CD14-positive monocyte (primary cell): ENCODE results near the gene CST2. TPM values are rescaled to one million over a fixed set of nuclear protein-coding genes. Genes with fewer than 3 reads are reported as not detected.

Experiments
- DNase-seq, 3 donors: peaks; one replicate each; pipeline ENCODE4 v3.0.0-alpha.2; 2011 to 2022
- H2AFZ ChIP-seq: 2 replicates; pipeline ENCODE4 v1.6.0; 2012; ENCODE audit warnings: mild to moderate bottlenecking, low read depth, low read length, inconsistent platforms; ENCODE audit not compliant: insufficient read depth, poor library complexity, severe bottlenecking
- H3K27ac ChIP-seq, 2 donors: 1 replicate in 1 of 2; 2 replicates in 1 of 2; pipeline ENCODE4 v1.5.1; 2012 to 2013; ENCODE audit warnings: low read length in 2 of 2, control low read depth in 1 of 2, inconsistent platforms in 1 of 2, low read depth in 1 of 2, mild to moderate bottlenecking in 1 of 2
- H3K27me3 ChIP-seq, 2 donors: one replicate each; pipeline versions ENCODE4 v1.6.0 to v1.6.1; 2011 to 2013; ENCODE audit warnings: low read length in 2 of 2; ENCODE audit not compliant: control insufficient read depth in 2 of 2, insufficient read depth in 2 of 2
- H3K36me3 ChIP-seq, 2 donors: replicated peaks in 1 of 2; 1 replicate in 1 of 2; 2 replicates in 1 of 2; pipeline versions ENCODE4 v1.5.1 to v1.6.1; 2012 to 2013; ENCODE audit warnings: low read length in 2 of 2, control low read depth in 1 of 2, inconsistent platforms in 1 of 2, mild to moderate bottlenecking in 1 of 2; ENCODE audit not compliant: insufficient read depth in 2 of 2, control insufficient read depth in 1 of 2
- H3K4me1 ChIP-seq, 2 donors: 1 replicate in 1 of 2; 2 replicates in 1 of 2; pipeline versions ENCODE4 v1.5.1 to v1.6.1; 2012 to 2013; ENCODE audit warnings: low read length in 2 of 2, control low read depth in 1 of 2, inconsistent platforms in 1 of 2, mild to moderate bottlenecking in 1 of 2, moderate library complexity in 1 of 2; ENCODE audit not compliant: insufficient read depth in 2 of 2, control insufficient read depth in 1 of 2
- H3K4me2 ChIP-seq: replicated peaks from 2 replicates; pipeline ENCODE3; 2012; ENCODE audit warnings: low read length, moderate library complexity, mild to moderate bottlenecking; ENCODE audit not compliant: poor library complexity, severe bottlenecking; ENCODE audit errors: extremely low read depth
- H3K4me3 ChIP-seq, 3 experiments: fragments of 200-600 bp in 1 of 3; sonication (generic) in 1 of 3; replicated peaks in 1 of 3; 1 replicate in 2 of 3; 2 replicates in 1 of 3; pipeline ENCODE4 v1.5.1; 2011 to 2013; ENCODE audit warnings: low read length in 3 of 3, mild to moderate bottlenecking in 3 of 3, control low read depth in 2 of 3, low read depth in 2 of 3, inconsistent platforms in 1 of 3, moderate library complexity in 1 of 3
- H3K79me2 ChIP-seq: 2 replicates; pipeline ENCODE4 v1.6.0; 2012; ENCODE audit warnings: mild to moderate bottlenecking, control low read depth, inconsistent platforms, low read length, moderate library complexity; ENCODE audit not compliant: insufficient read depth
- H3K9ac ChIP-seq: 2 replicates; pipeline ENCODE4 v1.6.0; 2017; ENCODE audit warnings: low read length, mild to moderate bottlenecking; ENCODE audit not compliant: insufficient read depth, poor library complexity, severe bottlenecking
- H3K9me3 ChIP-seq, 2 donors: replicated peaks in 1 of 2; 1 replicate in 1 of 2; 2 replicates in 1 of 2; pipeline versions ENCODE4 v1.5.1 to v1.6.1; 2012 to 2013; ENCODE audit warnings: low read length in 2 of 2, control low read depth in 1 of 2; ENCODE audit not compliant: control insufficient read depth in 1 of 2, insufficient read depth in 1 of 2
- H4K20me1 ChIP-seq: 2 replicates; pipeline ENCODE4 v1.6.0; 2012; ENCODE audit warnings: mild to moderate bottlenecking, low read length, control low read depth, moderate library complexity; ENCODE audit not compliant: insufficient read depth
- H3K27ac Mint-ChIP-seq, 7 donors: one replicate each; pipeline ENCODE4 v1.8.0; 2020; ENCODE audit warnings: mild to moderate bottlenecking in 7 of 7, mixed read lengths in 7 of 7, moderate library complexity in 6 of 7, inconsistent platforms in 2 of 7
- H3K27me3 Mint-ChIP-seq, 3 donors: one replicate each; pipeline ENCODE4 v1.8.0; 2021 to 2022; ENCODE audit warnings: low read depth in 3 of 3, mild to moderate bottlenecking in 3 of 3, mixed read lengths in 3 of 3, moderate library complexity in 3 of 3, inconsistent platforms in 1 of 3
- H3K36me3 Mint-ChIP-seq, 2 donors: one replicate each; pipeline ENCODE4 v1.8.0; 2020; ENCODE audit warnings: mixed read lengths in 2 of 2, inconsistent platforms in 1 of 2, mild to moderate bottlenecking in 1 of 2
- H3K4me1 Mint-ChIP-seq: one replicate; pipeline ENCODE4 v1.8.0; 2020; ENCODE audit warnings: mild to moderate bottlenecking, mixed read lengths
- H3K4me3 Mint-ChIP-seq, 2 donors: one replicate each; pipeline ENCODE4 v1.8.0; 2020; ENCODE audit warnings: mild to moderate bottlenecking in 2 of 2, mixed read lengths in 2 of 2, moderate library complexity in 1 of 2
- H3K9me3 Mint-ChIP-seq, 7 donors: one replicate each; pipeline ENCODE4 v1.8.0; 2020 to 2022; ENCODE audit warnings: mixed read lengths in 7 of 7, mild to moderate bottlenecking in 6 of 7, moderate library complexity in 6 of 7, inconsistent platforms in 2 of 7
- WGBS: methylation state at CpG from one replicate; pipeline ENCODE4 v1.1.5; 2013; ENCODE audit warnings: missing lambda C conversion rate; ENCODE audit not compliant: insufficient coverage; 5-methylcytosine and 5-hydroxymethylcytosine counted together
- intact Hi-C, 2 donors: fragments of 100-400 bp; cut with micrococcal nuclease; formaldehyde crosslinking; loops; one replicate each; pipeline versions ENCODE4 v1.15.0 to v1.15.1; 2023
- polyA plus RNA-seq, 3 donors: library from polyadenylated mRNA; depleted of rRNA in 1 of 3; unstranded in 2 of 3; stranded (reverse) in 1 of 3; fragments of 300-500 nt in 2 of 3; fragments of >200 nt in 1 of 3; fragmentation: Illumina TruSeq in 2 of 3; gene quantifications; 1 replicate in 2 of 3; 2 replicates in 1 of 3; pipeline ENCODE4 v1.2.3, GENCODE V29; 2012 to 2021
- TF ChIP-seq, protein P1 (sequence below): fragments of 200-600 bp; IDR thresholded peaks from one replicate; pipeline ENCODE4 v1.8.0; 2022; ENCODE audit warnings: antibody characterized with exemption, mild to moderate bottlenecking

The CST2 gene
- polyA plus RNA-seq, 3 donors, result not detected

DNA sequence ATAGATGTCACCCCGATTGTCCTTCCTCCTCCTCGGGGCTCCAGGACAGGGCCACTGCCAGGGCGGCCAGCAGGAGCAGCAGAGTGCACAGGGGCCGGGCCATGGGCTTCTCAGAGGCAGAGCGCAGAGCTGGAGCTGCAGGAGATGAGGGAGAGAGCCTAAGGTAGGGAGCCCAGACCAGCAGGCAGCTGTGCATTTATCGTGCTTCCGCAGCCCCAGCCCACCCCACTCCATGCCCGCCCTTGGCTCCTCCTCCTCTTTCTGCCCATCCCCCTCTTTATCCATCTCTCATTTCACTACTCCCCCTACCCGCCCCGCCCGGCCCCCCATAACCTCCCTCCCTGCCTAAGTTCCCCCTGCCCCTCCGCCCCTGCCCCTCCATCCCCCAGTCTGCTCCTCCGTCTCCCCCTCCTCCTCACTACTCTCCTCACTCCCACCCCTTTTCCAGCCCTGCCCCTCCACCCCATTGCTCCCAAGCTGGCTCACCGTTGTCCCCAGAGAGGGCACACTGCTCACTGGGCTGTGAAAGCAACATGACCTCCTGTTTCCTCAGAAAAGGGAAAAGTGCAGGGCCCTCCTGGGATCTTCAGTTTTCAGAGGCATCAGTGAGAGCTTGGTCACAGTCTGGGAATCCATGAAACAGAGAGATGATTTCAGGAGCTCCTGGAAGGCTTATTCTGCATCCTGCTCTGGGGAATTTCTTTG lies 50.3 kb downstream of the CST2 start:
- no peaks in the 10 kb centered on the region for H3K36me3 Mint-ChIP-seq
- Histone ChIP-seq H3K27ac (no peak overlapping the region), H3K9me3 (no peaks in the 10 kb centered on the region), H4K20me1 (no peaks in the 10 kb centered on the region), H3K27me3 (no peaks in the 10 kb centered on the region), H3K4me2 (no peak overlapping the region), H3K79me2 (no peaks in the 10 kb centered on the region), H3K4me1 (no peaks in the 10 kb centered on the region), H2AFZ (no peak overlapping the region), H3K4me3 (no peak overlapping the region), H3K9ac (no peak overlapping the region), H3K36me3 (no peaks in the 10 kb centered on the region)
- intact Hi-C loops, result no loop called here
- peaks cover 0 to 3% (median 0%) of the 10 kb centered on the region in 3 donors for H3K27me3 Mint-ChIP-seq
- H3K9me3 Mint-ChIP-seq, result peaks cover 0 to 4% (median 0%) of the 10 kb centered on the region in 7 donors
- WGBS, result 67% methylated on average over 1 of the region's 14 CpGs
- H3K4me1 Mint-ChIP-seq, result no peaks in the 10 kb centered on the region
- DNase-seq, result no peak
- TF ChIP-seq, protein P1, sequence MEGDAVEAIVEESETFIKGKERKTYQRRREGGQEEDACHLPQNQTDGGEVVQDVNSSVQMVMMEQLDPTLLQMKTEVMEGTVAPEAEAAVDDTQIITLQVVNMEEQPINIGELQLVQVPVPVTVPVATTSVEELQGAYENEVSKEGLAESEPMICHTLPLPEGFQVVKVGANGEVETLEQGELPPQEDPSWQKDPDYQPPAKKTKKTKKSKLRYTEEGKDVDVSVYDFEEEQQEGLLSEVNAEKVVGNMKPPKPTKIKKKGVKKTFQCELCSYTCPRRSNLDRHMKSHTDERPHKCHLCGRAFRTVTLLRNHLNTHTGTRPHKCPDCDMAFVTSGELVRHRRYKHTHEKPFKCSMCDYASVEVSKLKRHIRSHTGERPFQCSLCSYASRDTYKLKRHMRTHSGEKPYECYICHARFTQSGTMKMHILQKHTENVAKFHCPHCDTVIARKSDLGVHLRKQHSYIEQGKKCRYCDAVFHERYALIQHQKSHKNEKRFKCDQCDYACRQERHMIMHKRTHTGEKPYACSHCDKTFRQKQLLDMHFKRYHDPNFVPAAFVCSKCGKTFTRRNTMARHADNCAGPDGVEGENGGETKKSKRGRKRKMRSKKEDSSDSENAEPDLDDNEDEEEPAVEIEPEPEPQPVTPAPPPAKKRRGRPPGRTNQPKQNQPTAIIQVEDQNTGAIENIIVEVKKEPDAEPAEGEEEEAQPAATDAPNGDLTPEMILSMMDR, result no peak
- no peak overlapping the region for H3K4me3 Mint-ChIP-seq
- H3K27ac Mint-ChIP-seq, result no peak overlapping the region

DNA sequence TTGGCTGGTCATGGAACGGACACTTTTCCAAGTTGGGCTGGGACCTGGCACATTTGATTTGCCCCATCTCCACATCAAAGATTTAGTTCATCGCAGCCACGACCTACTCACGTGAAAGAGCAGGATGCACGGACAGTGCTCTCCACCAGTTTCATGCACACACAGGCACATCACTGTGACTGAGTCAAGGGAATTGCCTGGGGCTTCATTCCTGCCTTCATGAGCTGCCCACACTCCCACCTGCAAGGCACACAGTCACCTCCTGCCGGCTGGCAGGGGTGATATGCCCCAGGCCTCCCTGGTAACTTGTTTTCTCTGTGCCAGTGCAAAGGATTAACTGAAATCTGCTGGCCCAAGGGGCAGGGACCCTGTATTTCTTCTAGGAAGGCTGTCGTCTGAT lies 52.4 kb downstream of the CST2 start:
- 94% methylated on average over 5 of the region's 7 CpGs for WGBS
- no peak overlapping the region for H3K4me2 ChIP-seq
- DNase-seq, result no peak
- H3K9ac ChIP-seq, result no peak overlapping the region
- Mint-ChIP-seq H3K4me1 (no peaks in the 10 kb centered on the region), H3K9me3 (peaks cover 0 to 4% (median 0%) of the 10 kb centered on the region in 7 donors), H3K4me3 (no peak overlapping the region), H3K27ac (peak overlapping the region in 1 of 7 donors; percentile 44), H3K36me3 (no peaks in the 10 kb centered on the region), H3K27me3 (peaks cover 0 to 3% (median 3%) of the 10 kb centered on the region in 3 donors)
- no peaks in the 10 kb centered on the region for H3K36me3 ChIP-seq
- no peaks in the 10 kb centered on the region for H3K79me2 ChIP-seq
- TF ChIP-seq, protein P1, result no peak
- H3K27me3 ChIP-seq, result no peaks in the 10 kb centered on the region
- no peak overlapping the region for H3K4me3 ChIP-seq
- no peaks in the 10 kb centered on the region for H4K20me1 ChIP-seq
- intact Hi-C loops, result no loop called here
- H3K4me1 ChIP-seq, result no peaks in the 10 kb centered on the region
- no peaks in the 10 kb centered on the region for H3K9me3 ChIP-seq
- H3K27ac ChIP-seq, result no peak overlapping the region
- H2AFZ ChIP-seq, result no peak overlapping the region

Other genes starting within 250 kb of the CST2 start
- under 1 TPM in 1 of 3 donors, not detected in 2; 0.13 TPM for gene CST9, start 220.8 kb downstream of the CST2 start, polyA plus RNA-seq
- 1,000 to 10,000 TPM; 1,459 to 3,222 (median 2,657) TPM for gene CST3, start 188.8 kb downstream of the CST2 start, polyA plus RNA-seq
- gene CST4, start 137.7 kb downstream of the CST2 start, polyA plus RNA-seq, result not detected
- gene CST1, start 75.8 kb downstream of the CST2 start, polyA plus RNA-seq, result not detected
- not detected for gene CST5, start 53.0 kb upstream of the CST2 start, polyA plus RNA-seq
- not detected for gene GGTLC1, start 162.1 kb upstream of the CST2 start, polyA plus RNA-seq